ENCODE results near the gene TSEN54. TPM values are rescaled to one million over a fixed set of nuclear protein-coding genes. Genes with fewer than 3 reads are reported as not detected.

TSEN54 gene
- total and polyA plus RNA-seq, 2 donors from 2014 or later, result 25.8 to 33.8 TPM

DNA sequence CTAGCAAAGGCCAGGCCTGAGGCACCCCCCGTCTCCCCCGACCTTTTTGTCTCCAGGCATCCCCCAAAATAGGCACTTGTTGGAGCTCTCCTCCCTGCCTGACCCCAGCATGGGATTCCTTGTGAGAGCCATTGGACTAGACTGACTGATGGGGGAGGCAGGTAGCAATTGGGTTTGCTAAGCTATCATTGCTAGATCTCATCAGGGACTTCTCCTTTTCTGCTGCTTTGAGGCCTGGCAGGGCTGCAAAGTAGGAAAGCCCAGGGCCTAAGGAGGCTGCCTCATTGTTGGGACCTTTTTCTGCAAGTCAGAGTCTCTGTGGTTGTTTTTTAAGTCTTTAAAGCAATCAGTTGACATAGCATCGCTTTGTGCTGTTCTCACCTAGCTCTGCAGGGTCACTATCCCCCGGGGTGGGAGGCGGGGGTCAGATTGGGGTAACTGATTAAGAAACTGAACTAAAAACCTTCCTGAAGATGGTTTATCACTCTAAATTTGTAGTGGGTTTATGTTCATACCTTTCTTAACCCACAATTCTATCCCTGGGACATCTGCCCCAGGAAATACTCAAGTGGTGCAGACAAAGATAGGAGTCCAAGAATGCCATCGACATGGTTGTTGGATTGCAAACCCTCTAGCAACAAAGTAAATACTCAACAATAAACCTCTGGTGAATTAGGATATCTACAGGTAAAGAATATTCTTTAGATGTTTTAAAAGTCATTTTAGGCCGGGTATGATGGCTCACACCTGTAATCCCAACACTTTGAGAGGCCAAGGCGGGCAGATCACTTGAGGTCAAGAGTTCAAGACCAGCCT lies 37.2 kb downstream of the TSEN54 start:
- TF ChIP-seq, protein P1, sequence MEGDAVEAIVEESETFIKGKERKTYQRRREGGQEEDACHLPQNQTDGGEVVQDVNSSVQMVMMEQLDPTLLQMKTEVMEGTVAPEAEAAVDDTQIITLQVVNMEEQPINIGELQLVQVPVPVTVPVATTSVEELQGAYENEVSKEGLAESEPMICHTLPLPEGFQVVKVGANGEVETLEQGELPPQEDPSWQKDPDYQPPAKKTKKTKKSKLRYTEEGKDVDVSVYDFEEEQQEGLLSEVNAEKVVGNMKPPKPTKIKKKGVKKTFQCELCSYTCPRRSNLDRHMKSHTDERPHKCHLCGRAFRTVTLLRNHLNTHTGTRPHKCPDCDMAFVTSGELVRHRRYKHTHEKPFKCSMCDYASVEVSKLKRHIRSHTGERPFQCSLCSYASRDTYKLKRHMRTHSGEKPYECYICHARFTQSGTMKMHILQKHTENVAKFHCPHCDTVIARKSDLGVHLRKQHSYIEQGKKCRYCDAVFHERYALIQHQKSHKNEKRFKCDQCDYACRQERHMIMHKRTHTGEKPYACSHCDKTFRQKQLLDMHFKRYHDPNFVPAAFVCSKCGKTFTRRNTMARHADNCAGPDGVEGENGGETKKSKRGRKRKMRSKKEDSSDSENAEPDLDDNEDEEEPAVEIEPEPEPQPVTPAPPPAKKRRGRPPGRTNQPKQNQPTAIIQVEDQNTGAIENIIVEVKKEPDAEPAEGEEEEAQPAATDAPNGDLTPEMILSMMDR (IDR thresholded peaks at IDR 0.05; ENCODE audit: borderline replicate concordance, extremely low read depth, insufficient read depth), result no peak
- FAIRE-seq (no peak), DNase-seq (peak in 1 of 5 donors; percentile 44)
- H3K9ac ChIP-seq (ENCODE audit: low read length in 3 of 3), result no peak overlapping the region
- peaks cover 3 to 38% (median 27%) of the 10 kb centered on the region in 3 donors for H3K4me1 ChIP-seq (ENCODE audit: control insufficient read depth in 2 of 3, insufficient read depth in 2 of 3, low read depth in 1 of 3, low read length in 3 of 3)
- intact Hi-C loops (cut with DNase I), result no loop called here
- H3K27me3 ChIP-seq (ENCODE audit: control insufficient read depth, insufficient read depth, low read length), result no peaks in the 10 kb centered on the region
- H3K27ac ChIP-seq (ENCODE audit: low read depth in 2 of 2, low read length in 2 of 2), result no peak overlapping the region
- no peak overlapping the region for H3K4me3 ChIP-seq (ENCODE audit: low read length in 3 of 3)
- no peaks in the 10 kb centered on the region for H3K36me3 ChIP-seq (ENCODE audit: control insufficient read depth in 2 of 3, insufficient read depth in 3 of 3, low read length in 3 of 3)
- no peaks in the 10 kb centered on the region for H3K9me3 ChIP-seq (ENCODE audit: control insufficient read depth in 2 of 3, insufficient read depth in 1 of 3, low read length in 3 of 3)

DNA sequence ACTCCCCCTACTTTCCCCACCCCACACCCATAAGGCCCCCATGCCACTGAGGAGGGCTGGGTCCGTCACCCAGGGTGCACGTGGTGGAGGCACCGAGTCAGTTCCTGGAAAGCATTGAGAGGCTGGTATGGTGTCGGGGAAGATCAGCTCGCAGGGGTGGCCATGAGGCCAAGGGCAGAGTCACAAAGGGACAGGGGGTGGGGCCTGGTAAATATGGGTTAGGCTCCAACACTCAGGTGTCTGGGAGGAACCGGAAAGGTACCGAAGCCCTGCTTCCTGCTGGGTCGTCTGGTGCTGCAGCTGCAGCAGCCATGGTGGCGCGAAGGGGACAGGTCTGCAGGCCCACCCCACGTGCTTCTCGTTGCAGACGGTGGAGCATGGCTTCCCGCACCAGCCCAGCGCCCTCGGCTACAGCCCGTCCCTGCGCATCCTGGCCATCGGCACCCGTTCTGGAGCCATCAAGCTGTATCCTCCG lies 39.4 kb downstream of the TSEN54 start:
- no peak overlapping the region for H3K4me3 ChIP-seq (ENCODE audit: low read length in 3 of 3)
- FAIRE-seq, result no peak
- peaks cover 0 to 44% (median 30%) of the 10 kb centered on the region in 3 donors for H3K4me1 ChIP-seq (ENCODE audit: control insufficient read depth in 2 of 3, insufficient read depth in 2 of 3, low read depth in 1 of 3, low read length in 3 of 3)
- H3K27ac ChIP-seq (ENCODE audit: low read depth in 2 of 2, low read length in 2 of 2), result peak overlapping the region in 1 of 2 donors; percentile 45
- H3K9ac ChIP-seq (ENCODE audit: low read length in 3 of 3), result no peak overlapping the region
- intact Hi-C loops (cut with DNase I), result no loop called here
- peaks cover 0 to 4% (median 0%) of the 10 kb centered on the region in 3 donors for H3K36me3 ChIP-seq (ENCODE audit: control insufficient read depth in 2 of 3, insufficient read depth in 3 of 3, low read length in 3 of 3)
- DNase-seq, result no peak
- TF ChIP-seq, protein P1 (IDR thresholded peaks at IDR 0.05; ENCODE audit: borderline replicate concordance, extremely low read depth, insufficient read depth), result no peak
- no peaks in the 10 kb centered on the region for H3K9me3 ChIP-seq (ENCODE audit: control insufficient read depth in 2 of 3, insufficient read depth in 1 of 3, low read length in 3 of 3)
- no peaks in the 10 kb centered on the region for H3K27me3 ChIP-seq (ENCODE audit: control insufficient read depth, insufficient read depth, low read length)

DNA sequence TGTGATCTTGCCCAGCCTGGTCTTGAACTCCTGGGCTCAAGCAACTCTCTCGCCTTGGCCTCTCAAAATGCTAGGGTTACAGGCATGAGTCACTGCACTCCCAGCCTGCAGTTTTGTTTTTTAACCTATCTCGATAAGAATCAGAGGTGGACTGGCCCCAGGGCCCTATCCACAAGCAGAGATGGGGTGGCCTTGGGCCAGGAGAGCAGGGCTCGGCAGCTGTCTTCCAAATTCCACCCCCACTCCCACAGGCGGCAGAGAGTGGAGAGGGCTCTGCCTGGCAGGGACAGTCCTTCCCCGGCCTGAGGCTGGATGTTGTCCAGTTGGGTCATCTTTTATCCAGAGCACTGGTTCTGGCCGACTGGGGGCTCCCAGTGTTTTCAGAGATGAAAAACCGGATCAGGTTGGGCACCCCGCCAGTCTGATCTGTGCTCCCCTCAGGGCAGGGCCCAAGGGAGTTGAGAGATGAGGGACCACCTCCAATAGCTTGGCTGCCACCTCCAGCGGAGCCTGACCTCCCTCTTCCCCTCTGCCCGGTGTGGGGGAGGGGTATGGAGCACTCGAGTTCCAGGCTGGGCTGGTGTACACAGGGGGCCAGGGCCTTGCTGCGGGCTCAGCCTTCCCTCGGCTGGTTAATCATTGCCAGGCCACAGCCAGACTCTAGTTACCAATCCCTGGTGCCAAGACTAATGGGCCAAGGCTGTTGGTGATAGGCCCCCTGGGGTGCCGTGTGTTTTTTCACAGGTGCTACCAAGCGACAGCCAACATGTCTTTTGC lies 40.9 kb downstream of the TSEN54 start:
- Histone ChIP-seq H3K4me1 (ENCODE audit: control insufficient read depth in 2 of 3, insufficient read depth in 2 of 3, low read depth in 1 of 3, low read length in 3 of 3) (peaks cover 0 to 39% (median 30%) of the 10 kb centered on the region in 3 donors), H3K9me3 (ENCODE audit: control insufficient read depth in 2 of 3, insufficient read depth in 1 of 3, low read length in 3 of 3) (no peaks in the 10 kb centered on the region), H3K4me3 (ENCODE audit: low read length in 3 of 3) (no peak overlapping the region), H3K27me3 (ENCODE audit: control insufficient read depth, insufficient read depth, low read length) (no peaks in the 10 kb centered on the region), H3K9ac (ENCODE audit: low read length in 3 of 3) (no peak overlapping the region), H3K36me3 (ENCODE audit: control insufficient read depth in 2 of 3, insufficient read depth in 3 of 3, low read length in 3 of 3) (peaks cover 0 to 4% (median 3%) of the 10 kb centered on the region in 3 donors), H3K27ac (ENCODE audit: low read depth in 2 of 2, low read length in 2 of 2) (peak overlapping the region; percentile 21 to 90)
- intact Hi-C loops (cut with DNase I), result no loop called here
- peak; percentile 11 for FAIRE-seq
- TF ChIP-seq, protein P1 (IDR thresholded peaks at IDR 0.05; ENCODE audit: borderline replicate concordance, extremely low read depth, insufficient read depth), result no peak
- DNase-seq, result peak; percentile 94 to 97 (median 96)
